RCC 7860 (cell line): Measurements from ENCODE around the gene SPATA2.
A peak's percentile ranks its signal among the peaks of the same experiment; 100 is the strongest.
"Not testable (repeated sequence)": the region's sequence is repeated elsewhere in the genome, so short reads cannot be mapped to it uniquely, and the experiment has no call there.

ENCODE experiments used
- DNase-seq: peaks from one replicate; pipeline ENCODE4 v3.0.0-alpha.2; 2015; ENCODE audit warnings: low spot score
- FAIRE-seq: peaks from 2 replicates; lab custom pipeline; 2012; peaks lifted over from hg19 to GRCh38; lab: Jason Lieb, UNC

The SPATA2 gene

GRCh38 chr20:49863666-49864065, 51.7 kb downstream of the SPATA2 start:
- FAIRE-seq (no peak), DNase-seq (no peak)

GRCh38 chr20:49862607-49863200, 52.6 kb downstream of the SPATA2 start:
- FAIRE-seq (no peak), DNase-seq (no peak)

- not testable (repeated sequence) for FAIRE-seq, DNase-seq
Measured at GRCh38 chr20:49861232-49861631, 54.1 kb downstream of the SPATA2 start.

GRCh38 chr20:49859807-49860206, 55.5 kb downstream of the SPATA2 start:
- DNase-seq, result no peak
- FAIRE-seq, result no peak

- no peak for FAIRE-seq
- no peak for DNase-seq
Measured at GRCh38 chr20:49859011-49859410, 56.3 kb downstream of the SPATA2 start.

- FAIRE-seq, result no peak
Measured at GRCh38 chr20:49858076-49858585, 57.2 kb downstream of the SPATA2 start.

GRCh38 chr20:49856904-49857303, 58.4 kb downstream of the SPATA2 start:
- no peak for DNase-seq
- FAIRE-seq, result no peak

More at GRCh38 chr20:49858076-49858585, 57.2 kb downstream of the SPATA2 start:
- no peak for DNase-seq

GRCh38 chr20:49854190-49854875, 61.0 kb downstream of the SPATA2 start:
- FAIRE-seq (no peak), DNase-seq (no peak)

- FAIRE-seq, result peak; percentile 90
- peak; percentile 84 for DNase-seq
Measured at GRCh38 chr20:49853640-49854039, 61.7 kb downstream of the SPATA2 start.
